ENCODE results near the gene ATG9B.

ATG9B gene, protein sequence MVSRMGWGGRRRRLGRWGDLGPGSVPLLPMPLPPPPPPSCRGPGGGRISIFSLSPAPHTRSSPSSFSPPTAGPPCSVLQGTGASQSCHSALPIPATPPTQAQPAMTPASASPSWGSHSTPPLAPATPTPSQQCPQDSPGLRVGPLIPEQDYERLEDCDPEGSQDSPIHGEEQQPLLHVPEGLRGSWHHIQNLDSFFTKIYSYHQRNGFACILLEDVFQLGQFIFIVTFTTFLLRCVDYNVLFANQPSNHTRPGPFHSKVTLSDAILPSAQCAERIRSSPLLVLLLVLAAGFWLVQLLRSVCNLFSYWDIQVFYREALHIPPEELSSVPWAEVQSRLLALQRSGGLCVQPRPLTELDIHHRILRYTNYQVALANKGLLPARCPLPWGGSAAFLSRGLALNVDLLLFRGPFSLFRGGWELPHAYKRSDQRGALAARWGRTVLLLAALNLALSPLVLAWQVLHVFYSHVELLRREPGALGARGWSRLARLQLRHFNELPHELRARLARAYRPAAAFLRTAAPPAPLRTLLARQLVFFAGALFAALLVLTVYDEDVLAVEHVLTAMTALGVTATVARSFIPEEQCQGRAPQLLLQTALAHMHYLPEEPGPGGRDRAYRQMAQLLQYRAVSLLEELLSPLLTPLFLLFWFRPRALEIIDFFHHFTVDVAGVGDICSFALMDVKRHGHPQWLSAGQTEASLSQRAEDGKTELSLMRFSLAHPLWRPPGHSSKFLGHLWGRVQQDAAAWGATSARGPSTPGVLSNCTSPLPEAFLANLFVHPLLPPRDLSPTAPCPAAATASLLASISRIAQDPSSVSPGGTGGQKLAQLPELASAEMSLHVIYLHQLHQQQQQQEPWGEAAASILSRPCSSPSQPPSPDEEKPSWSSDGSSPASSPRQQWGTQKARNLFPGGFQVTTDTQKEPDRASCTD

DNA sequence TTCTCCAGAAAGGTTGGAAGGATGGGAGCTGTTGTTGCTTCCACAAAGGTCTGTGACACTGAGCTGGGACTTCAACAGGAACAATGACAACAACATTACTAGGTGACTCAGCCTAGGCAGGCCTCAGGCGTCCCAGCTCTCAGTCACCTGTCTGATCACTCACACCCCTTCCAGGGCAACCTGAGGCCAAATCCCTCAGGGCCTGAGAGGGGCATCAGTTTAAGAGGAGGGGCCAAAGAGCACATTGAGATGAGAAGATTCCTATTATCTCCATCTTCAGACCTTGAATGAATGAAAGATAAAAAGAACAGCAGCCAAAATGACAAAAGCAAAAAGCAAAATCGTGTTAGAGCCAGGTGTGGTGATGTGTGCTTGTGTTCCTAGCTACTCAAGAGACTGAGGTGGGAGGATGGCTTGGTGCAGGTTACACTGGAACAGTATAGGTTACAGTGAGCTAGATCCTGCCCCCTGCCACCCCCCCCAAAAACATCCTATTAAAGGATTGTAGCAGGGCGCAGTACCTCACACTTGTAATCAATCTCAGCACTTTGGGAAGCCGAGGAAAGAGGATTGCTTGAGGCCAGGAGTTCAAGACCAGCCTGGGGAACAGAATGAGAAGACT, at the start of gene ATG9B:
ATG9B (minus strand) TSS at position 60 of the 622 bp plus-strand sequence. CDS start 71 bp downstream, outside the sequence.
- no peak for DNase-seq (ENCODE audit: low read depth)

- DNase-seq (ENCODE audit: low read depth): no peak
Measured at GRCh38 chr7:151073990-151074389, 49.7 kb upstream of the ATG9B start.

- no peak for DNase-seq (ENCODE audit: low read depth)
Measured at GRCh38 chr7:151071032-151071866, 47.0 kb upstream of the ATG9B start.

DNA sequence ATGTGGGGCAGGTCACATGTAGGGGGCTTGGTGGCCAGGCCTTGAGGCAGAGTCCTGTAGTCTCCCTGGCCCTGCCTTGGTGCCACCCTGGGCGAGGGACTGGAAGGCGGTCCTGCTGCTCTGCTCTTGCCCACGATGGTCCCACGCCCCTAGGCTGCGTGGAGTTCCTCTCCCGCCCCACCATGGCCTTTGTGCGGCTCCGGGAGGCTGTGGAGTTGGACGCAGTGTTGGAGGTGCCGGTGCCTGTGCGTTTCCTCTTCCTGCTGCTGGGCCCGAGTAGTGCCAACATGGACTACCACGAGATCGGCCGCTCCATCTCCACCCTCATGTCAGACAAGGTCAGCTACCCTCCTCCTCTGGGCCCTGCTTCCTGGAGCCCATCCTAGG, 46.3 kb upstream of the ATG9B start:
- no peak for DNase-seq (ENCODE audit: low read depth)

- DNase-seq (ENCODE audit: low read depth): no peak
Measured at GRCh38 chr7:151069841-151070573, 45.7 kb upstream of the ATG9B start.

- DNase-seq (ENCODE audit: low read depth): no peak
Measured at GRCh38 chr7:151068069-151068773, 43.9 kb upstream of the ATG9B start.

DNA sequence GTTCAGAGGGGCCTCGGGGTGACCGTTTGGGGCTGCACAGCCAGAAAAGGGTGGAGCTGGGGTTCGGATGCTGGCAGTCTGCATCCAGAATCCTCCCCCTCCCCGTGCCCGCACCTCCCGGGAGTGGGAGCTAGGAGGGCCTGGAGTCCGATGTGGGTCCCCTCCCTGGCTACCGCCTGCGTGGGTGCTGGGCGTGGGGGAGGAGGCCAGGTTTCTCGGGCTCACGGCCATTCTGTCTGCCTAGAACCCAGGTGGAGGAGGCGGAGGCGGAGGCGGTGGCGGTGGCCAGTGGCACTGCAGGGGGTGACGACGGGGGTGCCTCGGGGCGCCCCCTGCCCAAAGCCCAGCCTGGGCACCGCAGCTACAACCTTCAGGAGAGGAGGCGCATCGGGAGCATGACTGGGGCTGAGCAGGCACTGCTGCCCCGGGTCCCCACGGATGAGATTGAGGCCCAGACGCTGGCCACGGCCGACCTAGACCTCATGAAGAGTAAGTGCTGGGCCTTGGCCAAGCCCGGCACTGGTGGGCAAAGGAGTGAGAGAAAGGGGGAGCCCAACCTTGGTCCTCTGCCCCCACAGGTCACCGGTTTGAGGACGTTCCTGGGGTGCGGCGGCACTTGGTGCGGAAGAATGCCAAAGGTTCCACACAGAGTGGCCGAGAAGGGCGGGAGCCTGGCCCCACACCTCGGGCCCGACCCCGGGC, 42.1 kb upstream of the ATG9B start:
- no peak for DNase-seq (ENCODE audit: low read depth)

DNA sequence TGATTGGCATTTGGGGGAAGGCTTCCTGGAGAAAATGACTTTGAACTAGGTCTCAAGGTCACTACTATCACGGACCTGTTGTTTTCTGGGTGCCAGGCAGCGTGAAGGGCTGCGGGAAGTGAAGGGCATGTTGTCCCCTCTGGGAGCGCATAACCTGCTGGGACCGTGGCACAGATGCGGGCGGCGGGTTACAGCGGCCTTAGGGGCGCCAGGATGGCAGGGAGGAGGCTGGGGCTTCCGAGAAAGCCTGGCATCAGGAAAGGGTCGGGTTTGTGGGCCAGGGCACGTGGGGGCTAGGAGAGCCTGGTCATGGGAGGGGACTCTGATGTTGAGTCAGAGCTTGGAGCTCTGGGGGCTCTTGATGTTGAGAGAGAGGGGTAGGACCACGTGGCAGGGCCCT, 41.2 kb upstream of the ATG9B start:
- DNase-seq (ENCODE audit: low read depth): no peak

DNA sequence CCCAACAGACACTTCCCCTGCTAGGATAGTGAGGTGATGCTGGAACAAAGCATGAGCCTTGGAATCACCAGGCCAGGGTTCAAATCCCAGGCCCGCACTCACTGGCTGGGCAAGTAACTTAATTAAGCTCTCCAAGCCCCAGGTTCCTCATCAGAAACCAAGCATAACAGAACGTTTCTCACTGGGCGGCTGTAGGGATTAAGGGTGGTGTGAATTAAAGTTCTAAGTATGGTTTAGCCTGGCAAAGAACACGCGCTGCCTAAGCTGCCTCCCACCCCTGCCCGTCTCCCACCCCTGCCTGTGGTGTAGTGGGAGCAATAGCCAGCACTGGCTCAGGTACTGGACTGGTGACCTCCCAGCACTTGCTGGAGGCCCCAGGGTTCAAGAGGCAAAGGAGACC, 40.7 kb upstream of the ATG9B start:
- DNase-seq (ENCODE audit: low read depth): no peak

DNA sequence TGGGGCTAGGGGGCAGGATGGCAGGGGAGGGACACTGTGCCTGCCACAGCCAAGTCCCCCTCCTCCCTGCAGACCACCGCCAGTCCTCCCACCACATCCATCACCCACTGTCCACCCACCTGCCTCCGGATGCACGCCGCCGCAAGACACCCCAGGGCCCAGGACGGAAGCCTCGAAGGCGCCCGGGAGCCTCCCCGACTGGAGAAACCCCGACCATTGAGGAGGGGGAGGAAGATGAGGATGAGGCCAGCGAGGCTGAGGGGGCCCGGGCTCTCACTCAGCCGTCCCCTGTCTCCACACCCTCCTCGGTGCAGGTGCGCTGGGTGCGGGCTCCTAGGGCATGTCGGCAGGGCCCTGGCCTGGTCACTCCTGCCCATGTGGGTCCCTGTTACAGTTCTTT, 40.2 kb upstream of the ATG9B start:
- no peak for DNase-seq (ENCODE audit: low read depth)

DNA sequence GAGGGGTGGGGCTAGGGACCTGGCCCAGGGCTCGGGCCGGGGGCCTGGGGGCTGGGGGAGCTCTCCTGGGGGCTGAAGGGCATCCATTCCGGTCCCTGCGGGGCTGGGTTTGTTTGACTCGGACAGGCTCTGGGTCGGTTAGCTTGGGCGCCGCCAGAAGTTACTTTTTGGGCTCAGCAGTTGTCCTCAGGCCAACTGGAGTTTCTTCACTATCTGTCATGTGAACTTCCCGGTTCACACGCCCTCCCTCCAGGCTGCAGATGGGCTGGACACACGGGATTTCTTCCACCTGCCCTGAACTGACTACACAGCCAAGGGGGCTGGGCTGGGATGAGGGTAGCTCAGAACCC, 38.9 kb upstream of the ATG9B start:
- no peak for DNase-seq (ENCODE audit: low read depth)

GRCh38 chr7:151062399-151063211, 38.3 kb upstream of the ATG9B start:
- DNase-seq (ENCODE audit: low read depth): no peak

GRCh38 chr7:151062111-151062398, 37.8 kb upstream of the ATG9B start:
- DNase-seq (ENCODE audit: low read depth): no peak

GRCh38 chr7:151061213-151062110, 37.2 kb upstream of the ATG9B start:
- no peak for DNase-seq (ENCODE audit: low read depth)

DNA sequence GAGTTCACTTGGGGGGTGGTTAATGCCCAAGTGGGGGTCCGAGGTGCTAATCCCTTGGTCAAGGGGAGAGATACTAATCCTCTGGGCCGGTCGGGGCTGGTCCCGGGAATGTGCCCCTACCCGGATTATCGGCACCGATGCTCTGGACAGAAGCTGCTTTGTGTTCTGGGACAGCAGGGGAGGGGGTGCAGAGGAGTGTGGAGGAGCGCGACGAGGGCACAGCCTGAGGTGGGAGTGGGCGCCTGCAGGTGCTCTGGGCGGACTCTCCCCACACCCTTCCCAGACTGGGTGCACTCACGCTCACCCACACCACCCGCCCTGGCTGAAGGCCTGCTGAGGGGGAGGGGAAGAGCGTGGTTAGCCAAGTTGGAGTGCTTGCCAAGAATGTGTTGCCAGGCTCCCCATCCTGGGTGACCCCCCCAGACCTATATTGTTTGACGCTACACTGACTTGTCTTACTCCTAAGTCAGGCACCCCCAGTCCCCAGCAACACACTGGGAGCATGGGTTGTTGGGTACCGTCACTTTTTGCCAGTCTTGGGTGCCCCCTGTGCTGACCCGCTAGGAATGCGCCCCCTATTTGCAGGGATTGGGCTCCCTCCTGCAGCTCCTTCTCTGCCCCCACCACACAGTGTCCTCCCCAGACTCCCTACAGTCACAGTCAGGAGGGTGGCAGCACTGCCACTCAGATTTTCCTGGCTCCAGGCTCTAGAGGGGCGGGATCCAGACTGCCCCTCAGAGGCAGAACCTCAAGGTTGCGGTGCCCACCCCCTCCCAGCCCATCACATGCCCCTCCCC, 36.3 kb upstream of the ATG9B start:
- DNase-seq (ENCODE audit: low read depth): no peak

DNA sequence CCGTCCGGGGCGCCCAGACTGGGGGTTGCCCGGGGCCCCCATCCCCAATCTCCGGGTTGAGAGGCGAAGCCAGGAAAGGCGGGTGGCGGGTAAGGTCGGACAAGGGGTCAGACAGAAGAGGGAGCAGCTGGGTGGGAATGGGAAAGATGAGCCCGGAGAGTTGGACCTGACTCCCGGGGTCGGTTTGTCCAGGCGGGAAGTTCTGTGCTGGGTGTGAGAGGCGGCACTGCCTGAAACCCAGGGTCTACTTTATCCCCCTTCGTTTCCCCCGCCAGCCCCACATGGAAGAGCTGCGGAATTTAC, 35.8 kb upstream of the ATG9B start:
- no peak for DNase-seq (ENCODE audit: low read depth)

DNA sequence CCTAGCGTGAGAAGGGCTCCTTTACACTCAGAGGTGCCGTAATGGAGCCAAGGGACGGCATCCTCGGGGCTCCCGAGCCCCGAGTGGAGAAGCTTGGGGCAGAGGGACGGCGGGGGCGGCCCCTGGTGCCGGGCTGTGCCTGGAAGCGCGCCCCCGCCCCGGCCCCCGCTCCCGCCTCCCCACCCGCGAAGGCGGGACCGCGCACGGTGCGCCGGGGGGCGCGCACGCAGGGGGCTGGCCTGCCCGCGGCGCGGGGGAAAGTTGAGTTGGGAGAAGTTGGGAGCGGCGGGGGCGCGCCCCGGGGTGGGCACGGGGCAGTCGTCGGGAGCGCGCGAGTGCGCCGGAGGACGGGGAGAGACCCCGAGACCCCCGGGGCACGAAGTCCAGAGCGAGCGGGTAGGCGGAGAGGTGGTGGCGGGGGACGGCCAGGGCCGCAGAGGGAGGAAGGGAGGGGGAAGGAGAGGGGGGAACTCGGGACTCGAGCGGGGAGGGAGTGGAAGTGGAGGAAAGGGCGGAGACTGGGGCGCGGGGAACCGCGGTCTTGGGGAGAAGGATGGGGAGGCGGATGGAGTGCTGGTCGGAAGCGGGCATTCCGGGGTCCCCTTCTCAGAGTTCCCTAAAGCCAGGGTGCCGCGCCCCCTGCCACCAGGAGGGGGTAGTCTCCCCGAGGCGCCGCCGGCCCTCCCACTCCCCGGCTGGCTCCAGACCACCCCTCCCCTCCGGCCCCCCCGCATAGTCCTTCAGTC, 35.2 kb upstream of the ATG9B start, which contains the start of gene SLC4A2:
SLC4A2 (plus strand) TSS at position 223 of the 746 bp plus-strand sequence. CDS start 2,399 bp downstream, outside the sequence.
- DNase-seq (ENCODE audit: low read depth): peak; percentile 61

All from activated T-cell treated with anti-CD3 and anti-CD28 coated beads for 1 hour (primary cell).